ENCODE measurements around the gene RBM6.
A peak's percentile ranks its signal among the peaks of the same experiment; 100 is the strongest.
"Not testable (repeated sequence)": the region's sequence is repeated elsewhere in the genome, so short reads cannot be mapped to it uniquely, and the experiment has no call there.

Gene RBM6

DNA sequence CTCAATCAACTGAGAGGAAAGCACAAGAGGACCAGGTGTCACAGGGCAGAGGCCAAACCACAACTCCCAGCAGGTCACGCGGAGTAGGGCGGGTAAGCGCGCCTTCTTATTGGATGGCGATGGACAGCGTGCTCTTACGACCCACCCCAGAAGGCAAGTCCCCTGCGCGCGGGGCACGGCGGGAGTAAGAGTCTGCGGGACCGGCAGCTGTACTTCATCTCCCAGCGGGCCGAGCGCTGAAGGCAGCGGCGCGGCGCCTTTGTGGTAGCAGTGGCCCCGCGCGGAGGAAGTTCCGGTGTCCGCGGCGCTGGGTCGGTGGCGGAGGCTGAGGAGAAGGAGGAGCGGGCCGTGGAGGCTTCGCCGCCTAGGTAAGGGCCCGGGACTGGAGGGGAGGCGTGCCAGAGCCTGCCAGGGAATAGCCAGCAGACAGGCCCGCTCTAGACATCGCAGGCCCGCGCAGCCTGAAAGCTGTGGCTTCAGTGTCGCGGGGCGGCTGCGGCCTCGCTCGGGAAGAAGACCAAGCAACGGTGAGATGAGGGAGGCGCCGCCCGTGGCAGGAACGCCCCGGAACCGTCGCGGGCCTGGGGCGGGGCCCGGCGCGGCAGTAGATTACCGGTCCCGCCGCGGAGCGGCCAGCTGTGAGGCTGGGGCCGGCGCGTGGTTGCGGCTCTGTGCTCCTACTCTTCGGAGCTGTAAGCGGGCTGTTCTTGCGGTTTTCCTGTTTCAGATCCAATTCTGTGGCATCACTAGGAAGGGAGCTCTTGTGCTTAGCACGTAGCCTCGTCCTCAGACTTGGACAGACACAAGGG, at the start of gene RBM6:
Gene RBM6 (plus strand): TSS at position 293 of the 809 bp plus-strand sequence. CDS start 22,492 bp downstream, outside the sequence.
- DNase-seq: peak; percentile 97

DNA sequence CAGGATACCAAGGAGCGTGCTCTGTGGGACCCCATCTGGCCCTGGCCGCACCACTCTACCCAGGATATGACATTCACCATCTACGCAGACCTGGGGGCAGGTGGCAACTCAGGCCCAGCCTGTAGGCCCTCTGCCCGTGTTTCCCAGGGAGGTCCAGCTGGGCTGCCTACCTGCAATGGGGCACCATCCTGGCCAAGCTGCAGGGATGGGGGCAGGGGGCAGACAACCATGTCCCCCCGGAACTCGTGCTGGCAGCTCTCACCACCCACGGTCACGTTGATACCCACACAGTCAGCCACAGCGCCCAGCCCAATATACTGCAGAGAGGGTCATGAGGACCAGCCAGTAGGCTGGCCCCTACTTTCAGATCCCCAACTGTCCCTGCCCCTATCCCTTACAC, 44.2 kb upstream of the RBM6 start:
- DNase-seq: no peak

GRCh38 chr3:49896345-49896744, 43.6 kb upstream of the RBM6 start:
- DNase-seq: no peak

- no peak for DNase-seq
These were observed 41.0 kb upstream of the RBM6 start for GRCh38 chr3:49898991-49899390.

DNA sequence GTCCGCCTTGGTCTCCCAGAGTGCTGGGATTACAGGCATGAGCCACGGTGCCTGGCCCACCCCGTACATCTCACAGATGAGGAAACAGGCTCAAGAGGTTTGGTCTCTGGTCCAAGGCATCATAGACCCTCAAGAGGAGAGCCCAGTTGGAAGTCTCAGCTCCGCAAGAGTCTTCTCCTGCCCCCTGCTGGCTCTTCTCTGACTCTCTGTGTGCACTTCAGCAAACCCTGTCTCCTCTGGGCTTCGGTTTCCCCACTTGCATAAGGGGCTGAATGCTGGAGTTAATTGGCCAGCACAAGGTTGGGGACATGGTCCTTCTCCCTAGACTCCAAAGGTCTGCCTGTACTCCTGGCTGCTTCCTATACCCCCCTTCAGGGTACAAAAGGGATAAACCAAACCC, 40.1 kb upstream of the RBM6 start:
- DNase-seq: peak; percentile 18

DNA sequence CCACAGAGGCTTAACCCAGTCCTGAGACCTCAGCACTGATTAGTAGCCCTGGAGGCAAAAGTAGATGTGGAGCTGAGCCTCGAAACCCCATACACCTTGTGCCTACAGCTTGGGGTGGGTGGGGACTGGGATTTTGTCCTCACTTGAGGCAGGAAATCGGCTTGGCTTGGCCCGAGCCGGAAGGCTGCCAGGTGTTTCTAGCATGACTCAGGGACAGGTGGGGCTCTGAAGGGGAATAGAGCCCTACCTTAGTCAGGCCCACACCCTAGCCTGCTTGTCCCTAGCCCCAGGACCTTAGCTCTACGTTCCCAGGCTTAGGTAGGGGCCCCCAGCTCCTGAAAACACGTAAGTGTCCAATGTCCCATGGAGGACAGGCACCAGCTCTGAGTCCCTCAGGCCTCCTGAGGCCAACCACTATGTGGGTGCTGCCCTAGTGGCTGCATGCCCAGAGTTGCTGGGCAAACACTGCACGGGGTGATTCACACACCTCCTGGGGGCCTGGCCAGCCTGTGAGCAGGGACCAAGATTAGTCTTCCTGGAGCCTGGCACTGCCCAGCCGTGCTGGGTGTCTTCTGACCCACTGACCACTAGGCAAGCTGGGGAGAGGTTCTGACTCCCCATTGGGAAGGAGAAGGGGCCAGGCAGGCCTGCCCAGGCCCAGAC, 39.3 kb upstream of the RBM6 start:
- DNase-seq: no peak

DNA sequence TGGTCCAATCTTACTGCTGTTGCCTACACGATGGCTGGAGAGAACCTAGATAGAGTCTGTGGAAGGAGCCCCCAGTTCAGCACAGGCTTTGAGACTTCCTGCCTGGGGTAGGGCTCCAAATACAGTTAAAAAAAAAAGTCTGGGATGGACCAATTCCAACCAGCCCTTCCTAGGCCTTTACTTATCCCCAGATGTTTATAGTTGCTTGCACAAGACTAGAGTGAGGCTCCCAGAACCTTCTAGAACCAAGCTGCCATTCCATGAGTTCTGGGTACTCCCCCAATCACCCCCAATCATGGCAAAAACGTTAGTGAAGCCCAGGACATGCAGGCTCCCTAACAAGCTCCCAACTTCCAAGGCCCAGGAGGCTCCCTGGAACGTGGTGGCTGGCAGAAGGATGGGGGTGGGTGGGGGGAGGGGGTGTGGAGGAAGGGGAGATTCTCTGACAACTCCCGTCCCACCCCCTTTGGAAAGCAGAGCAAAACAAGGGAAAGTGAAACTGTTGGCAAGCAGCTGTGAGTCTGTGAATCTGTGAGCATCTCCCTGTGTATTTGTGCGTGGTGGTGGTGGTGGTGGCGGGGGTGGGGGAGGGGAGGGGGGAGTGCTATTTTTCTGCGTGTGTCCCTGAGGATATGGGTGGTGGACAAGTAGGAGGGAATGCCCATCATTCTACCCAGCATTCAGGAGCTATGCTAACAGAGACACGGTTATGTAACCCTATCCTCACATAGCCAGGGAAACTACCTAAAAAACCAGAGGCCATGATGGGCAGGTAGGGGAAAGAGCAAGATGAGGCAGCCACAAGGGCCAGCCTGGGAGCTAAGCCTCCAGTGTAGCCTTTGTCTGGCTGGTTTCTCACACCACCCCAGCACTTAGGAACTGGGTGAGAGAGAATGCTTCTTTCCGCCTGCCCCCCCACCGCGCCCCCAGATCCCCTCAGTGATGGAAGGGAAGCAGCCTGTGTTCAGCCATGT, 38.3 kb upstream of the RBM6 start:
- DNase-seq: no peak

GRCh38 chr3:49902511-49903345, 37.2 kb upstream of the RBM6 start:
- no peak for DNase-seq

- DNase-seq: peak; percentile 19
These were observed 36.2 kb upstream of the RBM6 start, which contains the start of gene MST1R for GRCh38 chr3:49903451-49904424. Gene MST1R (minus strand): TSS chr3:49903873. CDS start chr3:49903609, 264 bp downstream.

DNA sequence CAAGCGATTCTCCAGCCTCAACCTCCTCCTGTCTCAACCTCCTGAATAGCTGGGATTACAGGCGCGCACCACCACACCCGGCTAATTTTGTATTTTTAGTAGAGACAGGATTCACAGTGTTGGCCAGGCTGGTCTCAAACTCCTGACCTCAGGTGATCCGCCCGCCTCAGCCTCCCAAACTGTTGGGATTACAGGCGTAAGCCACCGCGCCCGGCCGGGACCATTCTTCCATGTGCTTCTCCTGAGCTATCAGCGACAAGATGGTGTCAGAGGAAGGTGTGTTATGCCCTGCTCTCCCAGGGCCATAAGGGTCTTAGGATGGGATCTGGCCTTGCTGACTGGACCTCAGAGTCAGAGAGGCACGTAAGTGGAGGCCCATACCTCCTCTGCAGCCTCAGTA, 35.5 kb upstream of the RBM6 start:
- DNase-seq: not testable (repeated sequence)

GRCh38 chr3:49906073-49906743, 33.7 kb upstream of the RBM6 start:
- peak; percentile 43 for DNase-seq

- DNase-seq: no peak
These were observed 31.4 kb upstream of the RBM6 start for GRCh38 chr3:49908373-49909199.

GRCh38 chr3:49910409-49911123, 29.4 kb upstream of the RBM6 start:
- no peak for DNase-seq

GRCh38 chr3:49911124-49911420, 28.9 kb upstream of the RBM6 start:
- DNase-seq: no peak

DNA sequence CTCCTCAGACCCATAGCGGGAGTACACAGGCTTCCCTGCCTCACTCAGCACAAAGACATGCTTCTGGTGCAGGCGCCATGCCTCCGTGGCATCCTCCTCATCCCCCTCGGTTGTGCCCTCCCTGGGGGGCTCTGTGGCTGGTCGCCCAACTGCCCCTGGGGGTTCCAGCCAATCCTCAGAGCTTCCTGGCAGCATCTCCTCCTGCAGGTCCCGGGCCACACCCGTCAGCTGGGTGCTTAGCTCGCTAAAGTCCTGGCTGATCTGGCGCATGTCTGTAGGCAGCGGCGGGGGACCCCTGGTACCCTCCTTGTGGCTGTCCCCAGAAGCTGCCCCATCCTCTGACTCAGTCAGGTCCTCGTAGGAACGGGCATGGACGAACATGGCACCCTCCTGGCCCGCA, 28.3 kb upstream of the RBM6 start:
- DNase-seq: no peak

- no peak for DNase-seq
These were observed 27.1 kb upstream of the RBM6 start for GRCh38 chr3:49912881-49913281.

DNA sequence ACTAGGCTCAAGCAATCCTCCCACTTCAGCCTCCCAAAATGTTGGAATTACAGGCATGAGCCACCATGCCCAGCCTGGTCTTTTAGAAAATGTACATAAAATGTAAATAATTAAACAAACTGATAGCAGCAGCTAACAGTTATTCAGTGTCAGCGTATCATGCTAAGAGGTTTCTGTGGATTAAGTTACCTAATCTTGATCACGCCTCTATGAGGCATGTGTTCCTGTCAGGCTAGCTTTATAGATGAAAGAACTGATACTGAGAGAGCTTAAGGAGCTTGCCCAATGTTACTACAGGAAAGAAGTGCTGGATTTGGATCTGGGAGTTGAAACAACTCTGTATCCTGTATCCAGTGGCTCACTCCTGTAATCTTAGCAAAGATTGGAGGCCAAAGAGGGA, 25.0 kb upstream of the RBM6 start:
- DNase-seq: no peak

GRCh38 chr3:49916686-49917085, 23.3 kb upstream of the RBM6 start:
- peak; percentile 32 for DNase-seq
